GM18511 (cell line): ENCODE data around the gene CLEC16A.
A peak's percentile ranks its signal among the peaks of the same experiment; 100 is the strongest.

Experiments used
- ATAC-seq: cut with Tn5 transposase; IDR thresholded peaks from one replicate; pipeline ENCODE4 v1.9.1; 2021; ENCODE audit warnings: mild to moderate bottlenecking, moderate library complexity; ENCODE audit not compliant: unreplicated experiment

Gene CLEC16A

DNA sequence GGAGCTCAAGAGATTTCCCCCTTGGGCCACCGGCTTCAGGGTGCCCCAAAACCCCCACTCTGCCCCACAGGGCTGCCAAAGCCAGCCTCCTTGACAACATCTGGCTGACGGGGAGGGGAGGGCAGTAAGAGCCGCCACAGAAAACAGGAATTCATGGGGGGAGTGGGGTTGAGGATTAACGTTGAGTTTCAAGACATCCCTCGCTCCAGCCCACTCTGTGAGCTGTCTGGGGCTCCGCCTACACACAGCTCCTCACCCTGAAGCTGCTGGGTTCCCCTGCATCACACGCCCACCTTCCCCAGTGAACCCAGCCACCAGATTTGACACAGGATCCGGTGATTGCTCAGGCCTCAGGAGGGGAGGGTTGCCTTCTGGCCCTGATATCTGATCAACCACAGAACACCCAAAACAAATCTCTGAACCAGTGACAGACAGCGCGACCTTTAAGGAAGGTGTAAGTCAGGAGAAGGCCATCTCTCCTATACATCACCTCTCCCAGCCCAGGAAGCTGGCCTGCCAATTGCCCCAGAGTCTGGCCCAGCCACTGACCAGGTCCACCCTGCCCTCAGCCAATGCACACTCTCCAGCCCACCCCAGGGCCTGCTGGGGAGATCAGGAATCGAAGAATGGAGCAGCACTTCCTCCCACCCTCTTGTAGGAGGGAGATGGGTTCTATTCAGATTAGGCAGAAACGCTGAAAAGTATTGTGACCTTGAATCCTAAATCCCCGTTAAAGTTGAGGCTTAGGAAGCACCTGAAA lies 132.1 kb downstream of the CLEC16A start:
- ATAC-seq, result peak; percentile 72

DNA sequence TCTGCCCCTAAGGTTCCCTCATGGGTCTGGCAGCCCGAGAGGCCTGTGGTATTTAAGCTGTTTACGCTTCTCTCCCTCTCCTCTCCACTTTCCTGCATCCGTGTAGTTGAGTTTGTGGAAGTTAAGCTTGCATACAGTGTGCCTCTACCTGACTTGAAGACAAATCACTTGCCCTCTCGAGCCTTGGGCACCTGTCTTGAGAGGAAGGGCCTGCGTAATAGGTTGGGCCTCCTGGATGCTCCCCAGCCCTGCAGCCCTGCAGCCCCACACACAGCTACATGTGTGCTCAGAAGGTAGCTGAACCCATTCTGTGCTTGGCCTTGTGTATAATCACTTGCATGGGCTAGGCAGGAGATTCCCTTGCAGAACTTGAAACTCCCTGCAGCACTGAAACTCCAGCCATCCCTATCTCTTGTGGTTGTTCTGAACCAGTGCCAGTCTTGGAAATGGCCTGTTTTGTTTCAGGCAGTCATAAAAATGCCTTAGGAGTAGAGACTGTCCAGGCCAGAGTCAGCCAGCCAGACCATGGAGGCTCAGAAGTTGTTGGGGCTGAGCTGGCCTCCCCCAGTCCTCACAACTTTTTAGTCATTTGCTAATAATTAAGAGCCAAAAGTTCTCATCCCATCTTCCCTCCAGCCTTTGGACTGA lies 134.6 kb downstream of the CLEC16A start:
- no peak for ATAC-seq

GRCh38 chr16:11079652-11080187 lies 135.4 kb downstream of the CLEC16A start:
- ATAC-seq, result no peak

GRCh38 chr16:11080327-11080967 lies 136.1 kb downstream of the CLEC16A start:
- no peak for ATAC-seq

- ATAC-seq, result no peak
These were observed 136.8 kb downstream of the CLEC16A start for GRCh38 chr16:11080999-11081630.

DNA sequence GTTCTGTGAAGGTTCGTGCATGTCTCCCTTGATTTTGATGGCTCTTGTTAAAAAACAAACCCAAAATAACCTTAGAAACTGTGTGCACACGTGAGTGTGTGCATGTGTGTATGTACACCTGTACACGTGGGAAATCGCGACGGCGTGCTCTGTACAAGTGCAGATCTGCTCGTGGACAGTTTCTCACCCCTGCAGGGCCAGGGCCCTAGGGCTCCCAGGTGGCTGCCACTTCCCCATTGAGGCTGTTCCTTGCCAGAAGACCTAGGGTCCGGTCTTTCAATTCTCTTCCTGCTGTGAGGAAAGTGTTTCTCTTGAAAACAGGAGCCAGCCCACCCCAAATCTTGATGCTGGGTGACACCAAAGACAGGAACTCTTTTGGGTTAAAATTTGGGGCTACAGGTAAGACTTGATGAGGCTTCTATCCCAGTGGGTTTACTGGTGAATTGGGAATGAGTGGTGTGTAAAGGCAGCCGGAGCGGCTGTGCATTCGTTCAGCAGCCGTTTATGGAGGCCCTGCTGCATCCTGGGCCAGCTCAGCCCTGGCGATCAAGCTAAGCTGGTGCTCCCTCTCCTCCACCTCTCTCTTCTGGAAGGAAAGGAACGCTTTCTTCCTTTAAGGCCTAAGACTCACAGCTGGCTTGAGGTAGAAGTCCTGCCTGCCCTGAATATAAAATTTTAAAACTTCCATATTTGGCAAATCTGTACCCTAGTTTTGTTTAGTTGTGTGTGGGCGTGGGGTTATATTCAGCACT lies 137.9 kb downstream of the CLEC16A start:
- no peak for ATAC-seq

- ATAC-seq, result no peak
These were observed 138.6 kb downstream of the CLEC16A start for GRCh38 chr16:11082860-11083388.

DNA sequence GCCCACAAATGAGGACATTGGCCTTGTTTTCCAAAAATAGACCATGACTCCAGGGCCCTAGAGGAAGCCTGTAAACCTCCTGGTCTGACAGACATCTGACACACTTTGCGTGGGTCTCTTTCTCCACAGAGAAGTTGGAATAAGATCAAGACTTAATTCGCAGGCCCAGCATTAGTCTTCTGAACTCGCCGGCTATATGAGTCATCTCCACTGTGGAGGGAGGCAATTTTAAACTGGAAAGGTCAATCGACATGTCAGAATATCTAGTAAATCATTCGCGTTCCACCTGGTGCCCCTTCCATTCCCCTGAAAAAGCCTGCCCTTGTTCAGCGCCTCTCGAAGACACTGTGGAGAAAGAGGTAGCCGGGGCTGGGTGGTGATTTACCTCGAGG lies 140.1 kb downstream of the CLEC16A start:
- no peak for ATAC-seq

DNA sequence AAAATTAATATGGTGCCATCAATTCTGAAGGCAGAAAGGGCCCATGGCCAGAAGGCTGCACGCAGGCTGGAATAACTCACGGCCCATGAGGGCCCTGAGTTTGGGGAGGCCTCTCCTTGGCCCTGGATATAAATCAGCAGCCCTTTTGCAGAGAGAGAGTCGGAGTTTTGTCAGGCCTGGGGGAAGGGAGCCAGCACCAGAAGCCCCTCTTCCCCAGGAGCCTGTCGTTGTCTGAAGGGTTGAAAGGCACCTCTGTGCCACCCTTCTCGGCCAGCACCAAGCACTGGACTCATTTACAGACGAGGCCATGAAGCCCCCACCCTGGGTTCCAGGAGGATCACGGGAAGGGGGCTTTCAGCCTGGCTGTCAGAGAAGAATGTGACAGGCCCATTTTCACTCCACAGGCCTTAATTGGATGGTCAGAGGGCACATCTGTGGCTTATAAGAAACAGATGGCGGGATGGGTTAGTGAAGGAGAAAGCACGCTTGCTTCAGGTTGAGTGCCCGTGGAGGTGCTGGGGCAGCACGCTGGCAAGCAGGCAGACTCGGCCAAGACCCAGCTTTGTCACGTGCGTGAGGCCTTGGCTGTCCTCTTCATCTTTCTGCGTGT lies 140.6 kb downstream of the CLEC16A start:
- no peak for ATAC-seq

DNA sequence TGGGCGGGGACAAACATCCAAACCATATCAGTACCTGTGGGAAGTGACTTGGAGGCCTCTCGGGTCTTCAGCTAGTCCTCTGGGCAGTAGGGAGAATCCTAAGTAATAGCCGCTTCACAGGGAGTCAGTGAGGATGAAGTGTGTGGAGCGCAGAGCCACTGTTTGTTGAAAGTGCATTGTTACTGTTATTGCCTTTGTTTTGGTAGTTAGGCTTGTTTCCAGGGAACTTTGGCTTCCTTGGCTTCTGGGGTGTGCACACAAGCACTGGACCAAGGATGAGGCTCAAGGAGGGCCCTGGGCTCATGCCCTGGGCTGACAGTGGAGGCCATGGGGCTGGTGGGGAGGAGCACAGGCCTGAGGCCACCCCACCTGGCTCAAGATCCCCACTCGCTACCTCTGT lies 141.6 kb downstream of the CLEC16A start:
- ATAC-seq, result no peak

GRCh38 chr16:11087691-11088073 lies 143.3 kb downstream of the CLEC16A start:
- no peak for ATAC-seq

GRCh38 chr16:11088074-11088730 lies 143.8 kb downstream of the CLEC16A start:
- ATAC-seq, result no peak

DNA sequence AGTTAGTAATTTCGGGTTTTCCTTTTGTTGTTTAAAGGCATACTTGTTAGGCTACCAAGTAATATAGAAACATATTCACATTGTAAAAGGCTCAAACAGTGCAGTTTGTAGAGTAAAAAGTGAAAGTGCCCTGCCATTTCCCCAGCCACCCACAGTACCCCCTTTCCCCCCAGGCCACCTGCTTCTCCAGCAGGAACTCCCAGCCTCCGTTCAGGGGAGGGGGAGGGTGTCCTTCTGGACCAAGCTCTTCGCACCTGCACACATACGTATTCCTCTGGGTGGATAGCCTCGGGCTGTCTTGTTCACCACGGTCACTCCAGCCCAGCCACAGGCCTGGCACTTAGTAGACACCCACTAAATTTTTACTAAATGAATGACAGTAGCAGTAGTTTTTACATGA lies 144.5 kb downstream of the CLEC16A start:
- no peak for ATAC-seq

DNA sequence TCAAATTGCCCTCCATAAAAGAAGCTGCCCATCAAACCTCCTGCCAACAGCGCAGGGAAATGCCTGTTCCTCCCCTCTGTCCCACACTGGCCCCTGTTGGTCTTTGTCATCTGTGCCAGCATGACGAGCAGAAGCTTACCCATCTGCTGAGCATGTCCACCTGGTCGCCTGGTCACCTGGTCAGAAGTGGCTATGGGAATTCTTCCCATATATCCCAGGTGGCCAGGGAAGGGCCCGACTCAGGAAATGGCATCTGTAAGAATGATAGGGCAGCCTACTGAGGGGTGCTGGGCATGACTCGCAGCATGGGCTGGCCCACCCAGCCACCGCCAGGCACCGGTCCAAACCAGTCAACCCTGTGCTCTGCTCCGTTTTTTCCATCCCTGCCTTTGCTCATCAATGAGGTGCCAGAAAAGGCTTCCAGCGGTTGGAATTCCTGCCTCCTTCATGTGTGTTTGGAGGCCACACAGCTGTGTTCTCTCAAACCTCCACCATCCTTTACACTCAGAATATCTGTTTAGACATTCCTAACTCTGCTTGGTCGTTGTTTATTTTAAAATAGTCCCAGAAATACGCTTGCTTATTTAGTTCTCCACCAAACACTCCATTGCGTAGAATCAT lies 145.2 kb downstream of the CLEC16A start:
- ATAC-seq, result no peak

GRCh38 chr16:11090232-11090631 lies 145.9 kb downstream of the CLEC16A start:
- ATAC-seq, result no peak

DNA sequence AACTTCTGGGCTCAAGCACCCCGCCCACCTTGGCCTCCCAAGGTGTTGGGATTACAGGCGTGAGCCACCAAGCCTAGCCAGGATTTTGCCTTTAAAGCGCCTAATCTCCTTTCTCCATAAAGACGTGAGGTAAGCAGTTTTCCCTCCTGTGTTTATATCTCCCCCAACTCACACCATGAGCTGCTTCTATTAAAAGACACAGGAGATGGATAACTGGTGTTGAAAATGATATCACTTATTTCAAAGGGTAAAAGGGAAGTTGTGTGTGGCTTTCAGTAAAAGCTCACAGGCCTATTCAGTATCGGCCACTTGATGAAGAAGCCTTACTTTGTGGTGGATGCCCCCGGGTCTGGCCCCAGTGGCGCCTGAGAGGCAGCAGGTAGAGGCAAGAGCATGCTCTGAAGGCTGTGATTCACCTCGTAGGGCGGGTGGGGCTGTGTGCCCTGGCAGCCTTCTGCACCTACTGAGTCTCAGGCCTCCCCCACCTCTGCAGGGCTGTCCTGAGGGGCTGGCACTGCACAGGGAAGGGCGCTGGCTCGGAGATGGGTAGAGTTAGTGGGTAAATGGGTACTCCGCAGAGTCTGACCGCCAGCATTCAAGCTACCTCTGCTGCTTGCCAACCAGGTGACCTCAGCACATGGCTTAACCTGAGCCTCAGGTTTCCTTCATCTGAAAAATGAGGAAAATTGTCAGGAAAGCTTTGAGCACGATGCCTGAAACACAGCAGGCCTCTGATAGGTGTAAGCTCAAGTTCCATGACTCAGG lies 146.8 kb downstream of the CLEC16A start:
- no peak for ATAC-seq

- ATAC-seq, result no peak
These were observed 148.6 kb downstream of the CLEC16A start for GRCh38 chr16:11092788-11093571.
